ENCODE results near the gene ATL1.

GRCh38 chr14:50578433-50578832 lies 18.5 kb downstream of the ATL1 start:
- no peak for TF ChIP-seq CTCF (IDR thresholded peaks at IDR 0.05; ENCODE audit: low read depth, low read length, poor library complexity, severe bottlenecking)
- no peak for TF ChIP-seq EZH2phosphoT487 (IDR thresholded peaks at IDR 0.05; ENCODE audit: borderline replicate concordance, low read length)
